NCI-H345 treated with DMSO at 0.1 percent for 48 hours (cell line): ENCODE results near the gene MYBPC3.
"Not testable (repeated sequence)": the region's sequence is repeated elsewhere in the genome, so short reads cannot be mapped to it uniquely, and the experiment has no call there.

ENCODE experiments used
- DNase-seq: peaks from one replicate; lab custom pipeline; 2025; ENCODE audit not compliant: unreplicated experiment; lab: John Stamatoyannopoulos, UW

Gene MYBPC3

DNA sequence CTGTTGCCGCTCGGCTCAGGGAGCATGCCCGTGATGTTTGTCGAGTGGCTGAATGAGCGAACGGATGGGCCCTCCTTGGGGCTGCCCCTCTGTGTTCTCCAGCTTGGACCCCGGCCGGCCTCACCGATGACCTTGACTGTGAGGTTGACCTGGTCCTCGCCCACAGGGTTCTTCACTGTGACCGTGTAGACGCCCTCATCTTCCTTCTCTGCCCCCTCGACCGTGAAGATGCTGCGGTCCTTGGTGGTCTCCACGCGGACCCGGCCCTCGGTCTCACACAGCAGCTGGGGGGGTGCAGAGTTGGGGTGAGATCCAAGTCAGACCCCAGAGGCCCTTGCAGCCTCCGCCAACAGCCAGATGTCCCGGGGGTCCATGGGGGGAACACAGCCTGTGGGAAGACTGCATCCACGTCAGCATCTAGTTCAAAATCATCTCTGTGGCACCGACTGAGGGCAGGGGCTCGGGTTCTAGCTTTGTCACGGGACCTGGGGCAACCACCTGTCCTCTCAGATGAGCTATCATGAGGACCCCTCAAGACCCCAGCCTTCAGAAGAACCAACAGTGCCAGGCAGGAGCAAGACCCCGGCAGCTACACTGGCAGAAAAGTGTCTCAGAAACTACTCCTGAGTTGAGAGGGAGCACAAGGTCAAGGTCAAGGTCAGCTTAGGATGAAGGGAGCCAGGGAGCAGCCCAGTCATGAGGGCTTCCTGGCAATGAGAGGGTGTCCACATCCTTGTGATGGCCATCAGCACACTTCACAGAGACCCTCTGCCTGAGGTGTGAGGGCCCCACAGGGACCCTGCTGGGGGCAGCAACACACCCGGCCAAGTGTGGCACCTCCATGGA lies 13.9 kb downstream of the MYBPC3 start:
- no peak for DNase-seq

DNA sequence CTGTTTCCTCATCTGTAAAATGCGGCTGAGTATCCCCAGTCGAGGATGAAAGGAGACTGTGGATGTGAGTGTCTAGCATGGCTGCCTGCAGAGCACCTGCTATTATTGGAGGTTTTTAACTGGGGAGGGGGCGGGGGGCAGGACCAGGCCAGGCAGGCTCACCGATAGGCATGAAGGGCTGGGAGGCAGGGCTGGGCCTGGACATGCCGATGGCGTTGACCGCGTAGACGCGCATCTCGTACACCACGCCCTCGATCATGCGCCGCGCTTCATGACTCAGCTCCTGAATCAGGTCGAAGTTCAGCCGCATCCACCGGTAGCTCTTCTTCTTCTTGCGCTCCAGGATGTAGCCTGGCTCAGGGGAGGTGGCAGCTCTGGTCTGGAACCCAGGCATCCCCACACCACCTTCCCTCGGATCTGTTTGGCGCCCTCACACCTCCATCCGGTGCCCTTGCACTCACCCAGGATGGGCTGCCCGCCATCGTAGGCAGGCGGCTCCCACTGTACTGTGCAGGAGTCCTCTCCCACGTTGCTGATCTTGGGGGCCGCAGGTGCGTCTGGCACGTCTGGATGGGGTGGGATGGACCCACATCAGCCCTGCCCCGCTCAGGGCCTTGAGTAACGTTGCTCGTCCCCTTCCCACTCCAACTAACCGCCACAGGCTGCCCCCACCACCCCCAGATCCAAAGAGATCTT lies 15.1 kb downstream of the MYBPC3 start:
- DNase-seq = no peak

DNA sequence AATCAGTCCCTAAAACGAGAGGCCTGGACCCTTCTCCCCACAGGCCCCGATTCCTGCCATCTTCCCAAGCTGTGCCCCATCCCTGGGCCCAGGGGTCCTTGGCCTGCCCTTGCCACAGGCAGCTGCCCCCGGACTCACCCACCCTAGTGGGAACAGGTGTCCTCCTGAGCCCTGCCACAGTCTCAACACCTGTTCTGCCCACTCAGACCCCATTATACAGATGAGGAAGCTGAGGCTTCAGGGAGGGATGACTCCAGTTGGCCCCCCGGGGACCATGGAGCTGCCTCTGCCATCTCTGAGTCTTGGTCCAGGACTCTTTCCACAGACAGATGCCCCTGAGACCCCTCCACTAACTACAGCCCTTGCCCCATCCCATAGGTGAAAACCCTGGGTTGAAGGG lies 15.9 kb downstream of the MYBPC3 start:
- DNase-seq = no peak

DNA sequence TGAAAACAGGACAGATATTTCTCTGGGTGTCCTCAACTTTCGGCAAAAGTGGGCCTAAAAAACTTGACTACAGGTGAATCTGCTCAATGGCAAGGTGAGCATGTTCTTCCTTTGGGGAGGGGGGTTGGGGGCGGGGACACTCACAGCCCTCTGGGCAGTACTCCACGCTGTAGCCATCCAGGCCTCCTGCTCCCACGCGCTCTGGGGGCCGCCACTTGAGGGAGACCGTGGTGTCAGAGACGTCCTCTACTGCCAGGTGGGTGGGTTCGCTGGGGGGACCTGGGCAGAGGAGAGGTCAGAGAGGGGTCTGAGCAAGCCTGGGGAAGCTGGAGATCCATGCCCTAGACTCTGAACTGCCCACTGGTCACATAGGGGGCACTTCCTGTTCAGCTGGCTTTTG lies 16.8 kb downstream of the MYBPC3 start:
- DNase-seq = no peak

DNA sequence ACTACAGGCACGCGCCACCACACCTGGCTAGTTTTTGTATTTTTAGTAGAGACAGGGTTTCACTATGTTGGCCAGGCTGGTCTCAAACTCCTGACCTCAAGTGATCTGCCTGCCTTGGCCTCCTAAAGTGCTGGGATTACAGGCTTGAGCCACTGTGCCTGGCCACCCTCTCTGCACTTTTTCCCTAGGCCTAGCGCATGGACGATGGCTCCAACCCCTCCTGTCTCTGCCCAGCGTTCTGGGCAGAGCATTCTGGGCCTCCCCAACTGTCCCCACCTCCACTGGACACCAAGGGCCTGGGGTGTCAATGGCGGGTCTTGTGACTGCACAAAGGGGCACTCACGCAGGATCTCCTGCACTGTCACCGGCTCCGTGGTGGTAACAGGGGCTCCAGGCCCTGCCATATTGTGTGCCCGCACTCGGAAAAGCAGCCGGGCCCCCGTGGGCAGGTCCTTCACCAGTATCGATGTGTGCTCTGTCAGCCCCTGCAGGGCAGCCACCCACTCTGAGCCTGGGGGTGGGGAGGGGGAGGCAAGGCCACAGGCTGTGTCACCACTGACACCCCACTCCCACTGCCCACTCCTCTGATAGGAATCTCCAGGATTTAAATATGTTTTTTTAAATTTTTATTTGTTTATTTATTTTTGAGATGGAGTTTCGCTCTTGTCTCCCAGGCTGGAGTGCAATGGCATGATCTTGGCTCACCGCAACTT lies 17.6 kb downstream of the MYBPC3 start:
- DNase-seq = not testable (repeated sequence)

DNA sequence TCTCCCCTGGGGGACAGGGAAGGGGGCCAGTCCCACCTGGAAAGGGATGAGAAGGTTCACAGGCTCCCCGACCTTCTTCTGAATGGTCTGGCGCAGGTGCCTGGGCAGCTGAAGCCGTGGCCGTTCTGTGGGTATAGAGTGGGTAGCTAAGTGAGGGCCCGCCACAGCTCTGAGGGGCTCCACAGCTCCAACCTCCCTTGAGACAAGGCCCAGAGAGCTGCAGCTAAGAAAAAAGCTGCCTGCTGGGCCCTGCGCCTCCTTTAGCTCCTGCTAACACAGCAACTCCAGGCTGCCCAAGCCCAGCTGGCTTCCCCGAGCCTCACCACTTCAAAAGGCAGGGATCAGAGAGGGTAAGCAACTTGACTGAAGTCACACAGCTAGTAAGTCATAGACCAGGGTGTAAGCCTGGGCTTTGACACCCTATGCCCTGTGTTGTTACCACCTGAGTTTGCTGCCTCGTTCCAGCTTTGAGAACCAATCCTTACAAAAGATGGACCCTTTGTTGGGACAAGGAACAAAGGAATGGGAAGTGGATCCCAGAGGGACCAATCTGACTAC lies 18.5 kb downstream of the MYBPC3 start:
- DNase-seq = no peak

DNA sequence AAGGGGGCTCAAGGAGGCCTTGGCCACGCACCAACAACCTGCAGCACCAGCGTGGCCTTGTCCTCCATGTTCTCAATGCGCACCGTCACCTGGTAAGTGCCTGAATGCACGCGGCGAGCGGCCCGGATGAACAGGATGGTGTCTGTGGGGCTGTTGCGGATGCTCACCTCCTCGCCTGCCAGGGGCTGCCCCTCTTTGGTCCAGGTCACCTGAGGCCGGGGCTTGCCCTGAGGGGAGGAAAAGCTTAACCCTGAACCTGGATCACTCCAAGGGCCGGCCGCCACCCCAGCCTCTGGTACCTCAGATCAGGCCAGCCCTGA lies 19.0 kb downstream of the MYBPC3 start:
- DNase-seq = no peak

DNA sequence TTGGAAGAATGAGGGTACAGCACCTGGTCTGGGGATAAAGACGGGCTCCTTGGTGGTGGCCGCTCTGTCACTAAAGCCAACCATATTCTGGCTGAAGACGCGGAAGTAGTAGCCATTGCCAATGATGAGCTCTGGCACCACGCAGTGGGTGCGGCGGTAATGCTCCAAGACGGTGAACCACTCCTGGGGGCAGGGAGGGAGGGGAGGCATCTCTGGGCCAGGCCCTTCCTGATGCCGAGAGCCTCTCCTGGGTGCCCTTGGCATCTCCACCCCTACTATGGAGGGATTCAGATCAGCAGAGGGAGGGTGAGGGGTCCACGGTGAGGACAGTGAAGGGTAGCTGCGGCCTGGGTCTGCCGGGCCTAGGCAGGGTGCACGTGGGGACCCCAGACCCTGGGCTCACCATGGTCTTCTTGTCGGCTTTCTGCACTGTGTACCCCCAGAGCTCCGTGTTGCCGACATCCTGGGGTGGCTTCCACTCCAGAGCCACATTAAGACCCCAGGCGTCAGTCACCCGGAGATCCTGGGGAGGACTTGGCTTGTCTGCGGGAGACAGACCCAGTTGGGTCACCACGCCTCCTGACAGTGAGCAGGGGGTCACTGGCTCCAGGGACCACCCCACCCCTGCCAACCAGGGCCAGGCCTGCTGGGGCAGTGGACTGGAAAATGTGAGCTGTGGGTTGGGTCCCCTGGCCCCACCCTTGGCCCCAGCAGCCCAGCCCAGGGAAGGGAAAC lies 19.5 kb downstream of the MYBPC3 start:
- no peak for DNase-seq

DNA sequence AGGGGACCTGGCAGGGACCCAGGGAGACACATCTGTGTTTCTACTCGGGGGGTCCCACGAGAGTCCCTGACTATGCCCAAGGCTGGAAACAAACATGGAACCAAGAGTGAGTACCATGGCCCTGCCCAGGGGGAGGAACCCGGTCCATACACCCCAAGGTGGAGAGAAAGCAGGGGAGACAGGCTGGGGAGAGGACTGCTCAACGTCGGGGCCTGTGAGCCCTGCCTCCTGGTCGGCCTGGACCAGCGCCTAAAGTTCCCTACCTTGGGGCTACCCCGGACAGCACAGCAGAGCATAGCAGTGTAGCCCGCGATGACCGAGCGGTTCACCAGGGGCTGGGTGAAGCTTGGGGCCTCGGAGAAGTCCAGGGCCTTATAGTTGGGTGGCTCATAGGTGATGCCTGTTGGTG lies 20.2 kb downstream of the MYBPC3 start:
- DNase-seq = no peak

DNA sequence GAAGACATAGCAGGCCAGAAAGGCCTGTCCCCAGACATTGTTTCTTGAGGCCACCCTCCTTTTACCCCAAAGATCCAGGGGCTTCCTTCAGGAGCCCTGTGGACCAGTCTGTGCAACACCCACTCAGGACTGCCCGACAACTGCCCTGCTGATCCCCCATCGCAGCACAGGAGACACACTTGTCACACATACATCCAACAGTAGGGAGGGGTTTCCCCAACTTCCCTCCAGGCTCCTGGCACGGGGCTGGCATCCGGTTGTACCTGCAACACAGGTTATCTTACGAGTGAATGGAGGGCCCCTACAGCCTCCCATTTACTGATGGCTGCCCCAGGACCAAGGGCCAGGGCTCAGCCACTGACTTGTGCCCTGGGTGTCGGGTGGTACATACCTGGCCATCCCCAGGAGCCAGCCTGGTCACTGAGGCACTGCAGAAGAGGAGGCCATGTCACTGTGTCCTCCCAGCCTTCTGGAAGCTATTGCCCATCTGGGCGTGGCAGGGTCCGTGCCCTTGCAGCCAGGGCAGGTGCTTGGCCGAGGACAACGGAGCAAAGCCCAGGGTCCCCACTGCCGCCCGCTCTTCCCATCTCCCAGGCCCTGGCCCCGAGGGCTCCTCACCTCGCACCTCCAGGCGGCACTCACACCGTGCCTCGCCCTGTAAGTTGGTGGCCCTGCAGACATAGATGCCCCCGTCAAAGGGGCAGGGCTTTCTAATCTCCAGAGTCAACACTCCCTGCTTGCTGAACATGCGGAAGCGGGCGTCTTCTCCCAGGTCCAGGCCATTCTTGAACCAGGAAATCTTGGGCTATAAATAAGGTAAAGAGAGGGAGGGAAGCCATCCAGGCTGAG lies 20.8 kb downstream of the MYBPC3 start:
- no peak for DNase-seq

GRCh38 chr11:47329987-47330931 lies 22.2 kb downstream of the MYBPC3 start:
- DNase-seq = no peak

- no peak for DNase-seq
Measured at GRCh38 chr11:47329431-47329986, 23.0 kb downstream of the MYBPC3 start.

DNA sequence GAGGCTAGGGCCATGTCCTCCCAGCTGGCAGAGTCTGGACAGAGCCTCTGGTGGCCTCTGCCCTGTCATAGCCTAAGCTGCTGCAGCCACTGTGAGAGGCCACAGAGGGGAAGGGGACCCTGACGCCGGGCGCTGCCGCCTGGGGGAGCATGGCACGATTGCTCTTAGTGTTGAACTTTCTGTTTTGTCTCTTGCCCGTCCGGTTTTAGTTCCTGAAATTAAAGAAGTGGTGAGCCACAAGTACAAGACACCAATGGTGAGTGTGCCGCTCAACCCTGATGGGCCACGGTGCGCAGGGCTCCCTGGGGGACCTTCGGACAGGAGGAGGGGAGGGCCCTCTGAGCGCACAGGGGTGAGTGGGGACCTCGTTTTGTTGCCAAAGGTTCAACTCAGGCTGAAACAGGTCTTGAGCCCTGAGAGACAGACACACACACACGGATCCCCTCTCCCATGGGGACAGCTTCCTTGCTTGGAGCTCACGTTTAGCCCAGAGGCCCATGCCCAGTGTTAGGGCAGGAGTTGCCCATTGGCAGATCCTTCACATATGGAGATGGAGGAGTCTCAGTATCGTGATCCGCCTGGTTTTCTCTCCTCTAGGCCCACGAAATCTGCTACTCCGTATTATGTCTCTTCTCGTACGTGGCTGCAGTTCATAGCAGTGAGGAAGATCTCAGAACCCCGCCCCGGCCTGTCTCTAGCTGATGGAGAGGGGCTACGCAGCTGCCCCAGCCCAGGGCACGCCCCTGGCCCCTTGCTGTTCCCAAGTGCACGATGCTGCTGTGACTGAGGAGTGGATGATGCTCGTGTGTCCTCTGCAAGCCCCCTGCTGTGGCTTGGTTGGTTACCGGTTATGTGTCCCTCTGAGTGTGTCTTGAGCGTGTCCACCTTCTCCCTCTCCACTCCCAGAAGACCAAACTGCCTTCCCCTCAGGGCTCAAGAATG lies 23.8 kb downstream of the MYBPC3 start:
- no peak for DNase-seq

DNA sequence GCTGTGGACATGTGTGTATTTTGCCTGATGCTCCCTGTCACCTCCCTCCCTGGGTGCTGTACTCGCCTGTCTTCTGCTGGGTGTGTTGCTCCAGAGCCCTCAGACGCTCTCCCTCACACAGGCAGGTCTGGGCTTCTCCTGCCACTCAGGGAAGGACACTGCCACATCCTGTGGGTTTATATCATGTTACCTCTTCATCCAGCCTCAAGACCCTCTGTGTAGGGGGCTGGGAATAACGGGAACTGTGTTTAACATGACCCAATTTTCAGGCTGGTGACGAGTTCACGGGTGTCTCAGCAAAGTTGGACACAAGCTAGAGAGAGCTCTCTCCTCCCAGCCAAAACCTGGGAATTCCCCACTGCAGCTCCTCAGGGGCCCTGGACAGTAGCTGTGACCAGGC lies 24.6 kb downstream of the MYBPC3 start:
- no peak for DNase-seq

- DNase-seq = no peak
Measured at GRCh38 chr11:47327025-47327424, 25.5 kb downstream of the MYBPC3 start.

GRCh38 chr11:47326198-47326597 lies 26.3 kb downstream of the MYBPC3 start:
- DNase-seq = no peak

DNA sequence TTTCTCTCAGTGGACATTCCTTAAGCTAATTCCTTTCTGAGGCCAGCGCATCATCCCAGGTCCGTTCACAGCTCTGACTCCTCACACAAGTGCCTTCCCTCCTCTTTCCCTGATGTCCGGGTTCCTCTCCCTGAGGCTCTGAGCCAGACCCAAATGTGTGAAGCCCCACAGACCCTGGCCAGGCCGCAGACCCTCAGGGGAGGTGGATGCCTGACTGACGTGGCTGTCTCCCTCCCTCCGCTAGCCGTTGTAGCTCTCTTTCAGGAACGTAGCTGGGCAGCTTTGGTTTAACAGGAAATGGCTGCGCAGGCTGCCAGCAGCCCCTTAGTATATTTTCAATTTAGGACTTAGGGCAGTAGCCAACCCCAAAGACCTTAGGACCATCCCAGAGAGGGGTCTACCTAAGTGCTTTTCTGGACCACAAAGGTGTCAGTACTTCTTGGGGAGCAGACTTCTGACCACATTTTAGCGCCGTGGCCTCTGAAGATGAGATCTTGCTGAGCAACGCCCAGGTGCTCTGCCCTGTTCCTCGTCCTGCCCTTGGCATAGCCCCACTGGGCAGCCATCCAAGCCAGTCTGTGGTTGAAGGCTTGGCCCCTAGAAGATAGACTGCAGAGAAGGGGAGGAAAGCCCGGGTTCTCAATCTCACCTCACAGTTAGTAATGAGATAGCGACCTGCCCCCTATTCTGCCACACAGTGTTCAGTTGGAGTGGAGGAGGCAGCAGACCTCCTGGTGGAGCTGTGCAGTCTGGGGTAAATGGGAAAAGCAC lies 27.0 kb downstream of the MYBPC3 start:
- DNase-seq = no peak
